Brain microvascular endothelial cell (primary cell): Measurements from ENCODE around the gene POLE.
A peak's percentile ranks its signal among the peaks of the same experiment; 100 is the strongest.

ENCODE experiments used
- DNase-seq: peaks from one replicate; pipeline ENCODE4 v3.0.0-alpha.2; 2020
- H3K27ac ChIP-seq: fragments of 250-450 bp; sonication (Bioruptor Pico); 2 replicates; pipeline ENCODE4 v1.5.1; 2020; ENCODE audit warnings: mild to moderate bottlenecking, moderate library complexity
- H3K27me3 ChIP-seq: fragments of 250-450 bp; sonication (Bioruptor Pico); replicated peaks from 2 replicates; pipeline ENCODE4 v1.5.1; 2020; ENCODE audit warnings: mild to moderate bottlenecking
- H3K36me3 ChIP-seq: fragments of 250-450 bp; sonication (Bioruptor Pico); replicated peaks from 2 replicates; pipeline ENCODE4 v1.5.1; 2020; ENCODE audit warnings: mild to moderate bottlenecking
- H3K4me3 ChIP-seq: 2 replicates; pipeline ENCODE4 v1.5.1; 2011; ENCODE audit warnings: low read depth, mild to moderate bottlenecking, control low read depth, low read length, moderate library complexity
- in situ Hi-C: cut with HindIII; loops from 2 replicates; pipeline ENCODE4 v1.10.0; 2017; ENCODE audit warnings: low sequenced_read_pairs, low pct_ligation_motif_present
- TF ChIP-seq, protein P1 (sequence below): IDR thresholded peaks from 2 replicates; pipeline ENCODE4 v1.5.1; 2011; ENCODE audit warnings: low read depth, mild to moderate bottlenecking, moderate library complexity, low read length, control low read depth, inconsistent platforms; ENCODE audit errors: missing control alignments

POLE gene

GRCh38 chr12:132710043-132710404 is 22.9 kb upstream of the POLE start:
- peak overlapping the region; percentile 22 for H3K27ac ChIP-seq
- TF ChIP-seq, protein P1, sequence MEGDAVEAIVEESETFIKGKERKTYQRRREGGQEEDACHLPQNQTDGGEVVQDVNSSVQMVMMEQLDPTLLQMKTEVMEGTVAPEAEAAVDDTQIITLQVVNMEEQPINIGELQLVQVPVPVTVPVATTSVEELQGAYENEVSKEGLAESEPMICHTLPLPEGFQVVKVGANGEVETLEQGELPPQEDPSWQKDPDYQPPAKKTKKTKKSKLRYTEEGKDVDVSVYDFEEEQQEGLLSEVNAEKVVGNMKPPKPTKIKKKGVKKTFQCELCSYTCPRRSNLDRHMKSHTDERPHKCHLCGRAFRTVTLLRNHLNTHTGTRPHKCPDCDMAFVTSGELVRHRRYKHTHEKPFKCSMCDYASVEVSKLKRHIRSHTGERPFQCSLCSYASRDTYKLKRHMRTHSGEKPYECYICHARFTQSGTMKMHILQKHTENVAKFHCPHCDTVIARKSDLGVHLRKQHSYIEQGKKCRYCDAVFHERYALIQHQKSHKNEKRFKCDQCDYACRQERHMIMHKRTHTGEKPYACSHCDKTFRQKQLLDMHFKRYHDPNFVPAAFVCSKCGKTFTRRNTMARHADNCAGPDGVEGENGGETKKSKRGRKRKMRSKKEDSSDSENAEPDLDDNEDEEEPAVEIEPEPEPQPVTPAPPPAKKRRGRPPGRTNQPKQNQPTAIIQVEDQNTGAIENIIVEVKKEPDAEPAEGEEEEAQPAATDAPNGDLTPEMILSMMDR = no peak
- peaks cover 3% of the 10 kb centered on the region for H3K36me3 ChIP-seq
- in situ Hi-C loops = no loop called here
- H3K27me3 ChIP-seq = no peaks in the 10 kb centered on the region
- peak overlapping the region; percentile 80 for H3K4me3 ChIP-seq
- DNase-seq = no peak

- Histone ChIP-seq H3K27me3 (no peaks in the 10 kb centered on the region), H3K4me3 (no peak overlapping the region), H3K36me3 (no peaks in the 10 kb centered on the region), H3K27ac (no peak overlapping the region)
- DNase-seq = no peak
- TF ChIP-seq, protein P1 = no peak
- in situ Hi-C loops = no loop called here
These were observed 21.0 kb upstream of the POLE start for GRCh38 chr12:132708150-132708549.

DNA sequence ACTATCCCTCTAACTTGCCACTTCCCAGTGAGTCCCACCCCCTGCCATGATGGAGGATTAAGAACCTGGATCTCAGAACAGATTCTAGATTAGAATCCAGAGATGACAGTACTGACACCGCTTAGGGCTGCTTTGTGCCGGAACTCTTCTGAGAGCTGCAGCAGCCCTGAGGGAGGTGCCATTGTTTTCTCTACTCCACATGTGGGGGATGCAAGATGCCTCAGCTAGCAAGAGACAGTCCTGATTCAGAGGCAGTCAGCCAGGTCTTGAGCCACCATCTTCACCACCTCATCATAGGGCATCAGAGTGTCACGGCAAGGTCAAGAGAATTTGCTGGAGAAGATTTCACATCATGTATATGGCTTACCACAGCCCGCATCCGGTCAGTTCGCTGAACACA is 20.1 kb upstream of the POLE start:
- in situ Hi-C loops = no loop called here
- no peaks in the 10 kb centered on the region for H3K36me3 ChIP-seq
- no peak for DNase-seq
- no peak overlapping the region for H3K27ac ChIP-seq
- TF ChIP-seq, protein P1 = no peak
- no peaks in the 10 kb centered on the region for H3K27me3 ChIP-seq
- H3K4me3 ChIP-seq = no peak overlapping the region

GRCh38 chr12:132703641-132704040 is 16.5 kb upstream of the POLE start:
- TF ChIP-seq, protein P1 = no peak
- in situ Hi-C loops = no loop called here

DNA sequence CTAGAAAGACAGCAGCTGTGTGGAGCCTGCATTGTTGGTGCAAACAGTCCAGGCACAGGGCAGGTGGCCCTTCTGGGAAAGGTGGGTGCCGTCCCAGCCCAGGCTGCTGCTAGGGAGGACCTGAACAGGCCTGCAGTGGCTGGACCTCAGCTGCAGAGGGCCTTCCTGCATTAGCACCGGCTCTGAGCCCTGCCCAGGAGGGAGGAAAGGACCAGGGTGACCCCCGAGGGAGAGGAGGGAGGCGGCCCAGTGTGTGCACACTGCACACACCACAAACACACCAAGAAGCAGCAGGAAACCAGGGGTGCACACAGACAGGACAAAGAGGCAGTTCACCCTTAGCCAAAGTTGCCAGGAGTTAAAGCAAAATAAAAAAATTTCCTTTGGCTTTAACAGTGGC is 15.5 kb upstream of the POLE start:
- TF ChIP-seq, protein P1 = no peak
- Histone ChIP-seq H3K4me3 (no peak overlapping the region), H3K27me3 (no peaks in the 10 kb centered on the region), H3K36me3 (no peaks in the 10 kb centered on the region), H3K27ac (no peak overlapping the region)
- in situ Hi-C loops = no loop called here
- no peak for DNase-seq

More at GRCh38 chr12:132703641-132704040, 16.5 kb upstream of the POLE start:
- no peak for DNase-seq
- no peak overlapping the region for H3K27ac ChIP-seq
- H3K4me3 ChIP-seq = no peak overlapping the region
- H3K36me3 ChIP-seq = no peaks in the 10 kb centered on the region
- no peaks in the 10 kb centered on the region for H3K27me3 ChIP-seq

DNA sequence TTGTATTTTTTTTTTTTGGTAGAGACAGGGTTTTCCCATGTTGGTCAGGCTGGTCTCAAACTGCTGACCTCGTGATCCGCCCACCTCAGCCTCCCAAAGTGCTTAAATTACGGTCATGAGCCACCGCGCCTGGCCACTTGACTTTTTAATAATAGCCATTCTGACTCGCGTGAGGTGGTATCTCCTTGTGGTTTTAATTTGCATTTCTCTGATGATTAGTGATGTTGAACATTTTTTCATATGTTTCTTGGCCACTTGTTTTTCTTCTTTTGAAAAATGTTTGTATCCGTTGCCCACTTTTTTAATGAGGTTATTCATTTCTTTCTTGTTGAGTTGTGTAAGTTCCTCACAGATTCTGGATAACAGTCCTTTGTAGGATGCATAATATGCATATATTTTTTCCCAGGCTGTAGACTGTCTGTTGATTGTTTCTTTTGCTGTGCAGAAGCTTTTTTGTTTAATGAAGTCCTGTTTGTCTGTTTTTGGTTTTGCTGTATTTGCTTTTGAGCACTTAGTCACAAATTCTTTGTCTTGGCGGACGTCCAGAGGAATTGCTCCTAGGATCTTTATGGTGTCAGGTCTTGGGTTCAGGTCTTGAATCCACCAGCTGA is 13.2 kb upstream of the POLE start:
- in situ Hi-C loops = no loop called here
- Histone ChIP-seq H3K27ac (no peak overlapping the region), H3K36me3 (no peaks in the 10 kb centered on the region), H3K4me3 (no peak overlapping the region), H3K27me3 (no peaks in the 10 kb centered on the region)
- TF ChIP-seq, protein P1 = no peak
- peak; percentile 56 for DNase-seq
